GM12892 (cell line): ENCODE measurements around the gene COL5A1.

Experiments used
- DNase-seq: peaks from one replicate; pipeline ENCODE4 v3.0.0; 2011; ENCODE audit not compliant: insufficient read length
- FAIRE-seq: peaks from 2 replicates; lab custom pipeline; 2011; peaks lifted over from hg19 to GRCh38; lab: Jason Lieb, UNC
- POLR2A ChIP-seq: IDR thresholded peaks from 2 replicates; pipeline ENCODE4 v1.6.1; 2011; ENCODE audit warnings: low read depth, low read length, control low read depth
- POLR2AphosphoS5 ChIP-seq: IDR thresholded peaks from 2 replicates; pipeline ENCODE4 v1.6.1; 2011; ENCODE audit warnings: low read depth, low read length, control low read depth
- TAF1 ChIP-seq: IDR thresholded peaks from 2 replicates; pipeline ENCODE4 v1.6.1; 2011; ENCODE audit warnings: low read depth, mild to moderate bottlenecking, control low read depth, low read length, borderline replicate concordance

Gene COL5A1

GRCh38 chr9:134814598-134815215 lies 173.1 kb downstream of the COL5A1 start:
- TF ChIP-seq POLR2AphosphoS5, result no peak
- no peak for TF ChIP-seq POLR2A
- TF ChIP-seq TAF1, result no peak
- FAIRE-seq (no peak), DNase-seq (no peak)

- DNase-seq (no peak), FAIRE-seq (no peak)
- TF ChIP-seq TAF1 (no peak), POLR2AphosphoS5 (no peak)
Observed at GRCh38 chr9:134815435-134816214, 174.0 kb downstream of the COL5A1 start.

GRCh38 chr9:134816264-134816663 lies 174.7 kb downstream of the COL5A1 start:
- no peak for TF ChIP-seq POLR2A
- TF ChIP-seq TAF1, result no peak
- no peak for TF ChIP-seq POLR2AphosphoS5
- DNase-seq (no peak), FAIRE-seq (no peak)

- DNase-seq, result no peak
- TF ChIP-seq POLR2AphosphoS5, result no peak
- no peak for TF ChIP-seq TAF1
- no peak for TF ChIP-seq POLR2A
- no peak for FAIRE-seq
Observed at GRCh38 chr9:134818000-134818568, 176.5 kb downstream of the COL5A1 start.

GRCh38 chr9:134818591-134818990 lies 177.0 kb downstream of the COL5A1 start:
- FAIRE-seq (no peak), DNase-seq (no peak)
- no peak for TF ChIP-seq POLR2AphosphoS5
- TF ChIP-seq TAF1, result no peak
- TF ChIP-seq POLR2A, result no peak

- DNase-seq (no peak), FAIRE-seq (no peak)
- TF ChIP-seq POLR2A (no peak), TAF1 (no peak), POLR2AphosphoS5 (no peak)
Observed at GRCh38 chr9:134820901-134821300, 179.3 kb downstream of the COL5A1 start.

GRCh38 chr9:134822541-134822940 lies 180.9 kb downstream of the COL5A1 start:
- TF ChIP-seq TAF1, result no peak
- no peak for TF ChIP-seq POLR2A
- no peak for TF ChIP-seq POLR2AphosphoS5
- no peak for DNase-seq

GRCh38 chr9:134823623-134824022 lies 182.0 kb downstream of the COL5A1 start:
- no peak for FAIRE-seq
- TF ChIP-seq TAF1, result no peak
- no peak for TF ChIP-seq POLR2A
- TF ChIP-seq POLR2AphosphoS5, result no peak
- DNase-seq, result no peak

More at GRCh38 chr9:134822541-134822940, 180.9 kb downstream of the COL5A1 start:
- no peak for FAIRE-seq

GRCh38 chr9:134824583-134824982 lies 183.0 kb downstream of the COL5A1 start:
- DNase-seq (no peak), FAIRE-seq (no peak)
- TF ChIP-seq POLR2A (no peak), POLR2AphosphoS5 (no peak), TAF1 (no peak)

- FAIRE-seq, result no peak
Observed at GRCh38 chr9:134825025-134825424, 183.4 kb downstream of the COL5A1 start.

More at GRCh38 chr9:134825025-134825424, 183.4 kb downstream of the COL5A1 start:
- no peak for DNase-seq
- TF ChIP-seq POLR2AphosphoS5 (no peak), TAF1 (no peak), POLR2A (no peak)
